Keratinocyte (primary cell): ENCODE results near the gene UNC13C.

Experiments
- EZH2 ChIP-seq: IDR thresholded peaks from one replicate; pipeline ENCODE4 v1.6.1; 2012; ENCODE audit warnings: inconsistent platforms, mild to moderate bottlenecking, low read length, moderate library complexity
- TF ChIP-seq, protein P1 (sequence below), 3 experiments: IDR thresholded peaks in 1 of 3; conservative IDR thresholded peaks in 1 of 3; optimal IDR thresholded peaks in 1 of 3; 2 replicates in 2 of 3; 3 replicates in 1 of 3; pipeline versions ENCODE3 to v1.5.1; 2011; ENCODE audit warnings: low read length in 3 of 3, mild to moderate bottlenecking in 3 of 3, moderate library complexity in 2 of 3, control low read depth in 1 of 3, inconsistent platforms in 1 of 3; ENCODE audit not compliant: insufficient read depth in 2 of 3; ENCODE audit errors: extremely low read depth in 1 of 3

DNA sequence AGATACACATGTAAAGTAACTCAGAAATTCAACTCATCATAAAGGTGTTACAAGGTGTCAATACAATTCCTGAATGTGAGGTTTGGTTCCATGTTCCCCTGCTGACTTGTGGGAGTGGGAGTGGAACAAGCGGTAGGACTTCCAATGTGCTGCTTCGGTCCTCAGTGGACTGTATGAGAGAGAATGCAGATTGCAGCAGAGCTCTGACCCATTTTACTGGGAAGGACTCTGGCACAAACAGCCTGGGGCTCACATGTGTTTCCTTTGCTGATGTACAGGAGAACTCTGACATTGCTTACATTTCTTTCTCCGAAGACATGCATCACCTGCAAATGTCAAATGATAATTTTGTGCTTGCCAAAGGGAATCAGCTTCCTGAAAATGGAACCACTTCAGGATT, 111.5 kb downstream of the UNC13C start:
- TF ChIP-seq, protein P1, sequence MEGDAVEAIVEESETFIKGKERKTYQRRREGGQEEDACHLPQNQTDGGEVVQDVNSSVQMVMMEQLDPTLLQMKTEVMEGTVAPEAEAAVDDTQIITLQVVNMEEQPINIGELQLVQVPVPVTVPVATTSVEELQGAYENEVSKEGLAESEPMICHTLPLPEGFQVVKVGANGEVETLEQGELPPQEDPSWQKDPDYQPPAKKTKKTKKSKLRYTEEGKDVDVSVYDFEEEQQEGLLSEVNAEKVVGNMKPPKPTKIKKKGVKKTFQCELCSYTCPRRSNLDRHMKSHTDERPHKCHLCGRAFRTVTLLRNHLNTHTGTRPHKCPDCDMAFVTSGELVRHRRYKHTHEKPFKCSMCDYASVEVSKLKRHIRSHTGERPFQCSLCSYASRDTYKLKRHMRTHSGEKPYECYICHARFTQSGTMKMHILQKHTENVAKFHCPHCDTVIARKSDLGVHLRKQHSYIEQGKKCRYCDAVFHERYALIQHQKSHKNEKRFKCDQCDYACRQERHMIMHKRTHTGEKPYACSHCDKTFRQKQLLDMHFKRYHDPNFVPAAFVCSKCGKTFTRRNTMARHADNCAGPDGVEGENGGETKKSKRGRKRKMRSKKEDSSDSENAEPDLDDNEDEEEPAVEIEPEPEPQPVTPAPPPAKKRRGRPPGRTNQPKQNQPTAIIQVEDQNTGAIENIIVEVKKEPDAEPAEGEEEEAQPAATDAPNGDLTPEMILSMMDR (optimal IDR thresholded peaks at IDR 0.05 in 1 of 3, IDR thresholded peaks at IDR 0.05 in 1 of 3, conservative IDR thresholded peaks at IDR 0.05 in 1 of 3; ENCODE audit: extremely low read depth in 1 of 3, insufficient read depth in 2 of 3, low read length in 3 of 3) = no peak
- no peak for TF ChIP-seq EZH2
